ENCODE measurements around the gene RBCK1.
"Not testable (repeated sequence)": the region's sequence is repeated elsewhere in the genome, so short reads cannot be mapped to it uniquely, and the experiment has no call there.

RBCK1 gene

DNA sequence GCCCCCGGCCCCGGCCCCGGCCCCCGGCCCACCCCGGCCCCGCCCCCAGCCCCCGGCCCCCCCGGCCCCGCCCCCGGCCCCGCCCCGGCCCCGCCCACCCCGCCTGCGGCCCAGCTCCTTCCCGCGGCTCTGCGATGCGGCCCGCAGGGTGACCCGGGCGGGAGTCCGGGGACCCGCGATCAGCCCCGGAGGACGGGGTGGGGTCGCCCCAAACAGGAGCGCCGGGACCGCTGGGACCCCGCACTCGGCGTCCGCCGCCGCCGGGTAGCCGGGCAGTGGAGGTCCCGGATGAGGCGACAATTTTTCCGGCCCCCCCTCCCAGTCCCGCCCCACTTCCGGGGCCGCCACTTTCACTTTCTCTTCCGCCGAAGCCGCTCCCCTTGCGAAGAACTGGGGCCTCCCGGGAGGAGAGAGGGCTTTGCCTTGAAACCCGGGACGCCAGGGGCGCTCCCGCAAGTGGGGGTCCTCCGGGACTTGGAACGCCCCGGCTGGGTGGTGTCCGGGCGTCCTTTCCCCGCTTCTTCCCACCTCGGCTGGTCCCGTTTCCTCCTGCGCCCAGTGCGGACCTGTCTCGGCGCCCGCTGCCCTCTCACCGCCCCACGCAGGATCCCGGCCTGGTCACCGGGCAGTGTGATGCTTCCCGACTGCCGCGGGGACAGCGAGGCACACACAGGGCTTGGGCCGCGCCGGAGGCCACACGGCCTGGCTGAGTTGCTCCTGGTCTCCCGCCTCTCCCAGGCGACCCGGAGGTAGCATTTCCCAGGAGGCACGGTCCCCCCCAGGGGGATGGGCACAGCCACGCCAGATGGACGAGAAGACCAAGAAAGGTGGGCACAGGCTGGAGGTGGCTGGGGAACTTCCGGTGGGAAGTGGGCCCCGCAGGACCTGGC, at the start of gene RBCK1:
RBCK1 (plus strand) TSS at position 347 of the 890 bp plus-strand sequence; CDS start at position 806, 459 bp downstream.
- DNase-seq = peak; percentile 96

DNA sequence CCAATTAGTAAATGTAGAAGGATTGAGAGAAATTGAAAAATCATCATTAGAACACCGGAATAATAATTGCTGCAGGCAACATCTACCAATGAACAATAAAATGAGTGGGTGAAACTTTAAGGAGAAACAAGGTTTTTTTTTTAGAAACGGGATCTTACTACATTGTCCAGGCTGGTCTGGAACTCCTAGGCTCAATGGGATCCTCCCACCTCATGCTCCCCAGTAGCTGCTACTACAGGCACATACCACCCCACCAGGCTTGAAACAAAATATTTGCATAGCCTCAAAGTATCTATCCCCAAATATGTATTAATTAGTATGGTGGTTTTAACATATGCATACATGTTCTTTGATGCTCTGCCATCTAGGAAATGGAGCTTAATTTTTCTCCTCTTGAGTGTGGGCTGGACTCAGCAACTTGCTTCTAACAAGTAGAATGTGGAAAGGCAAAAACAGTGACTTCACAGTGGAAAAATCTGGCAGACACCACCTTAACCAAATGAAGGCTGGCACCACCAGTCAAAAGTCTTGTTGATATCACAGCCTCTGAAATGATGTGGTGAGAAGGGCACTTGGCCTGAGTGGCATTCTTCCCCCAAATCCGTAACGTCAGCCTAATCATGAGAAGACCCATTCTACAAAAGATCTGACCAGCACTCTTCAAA, 49.1 kb upstream of the RBCK1 start:
- DNase-seq = no peak

DNA sequence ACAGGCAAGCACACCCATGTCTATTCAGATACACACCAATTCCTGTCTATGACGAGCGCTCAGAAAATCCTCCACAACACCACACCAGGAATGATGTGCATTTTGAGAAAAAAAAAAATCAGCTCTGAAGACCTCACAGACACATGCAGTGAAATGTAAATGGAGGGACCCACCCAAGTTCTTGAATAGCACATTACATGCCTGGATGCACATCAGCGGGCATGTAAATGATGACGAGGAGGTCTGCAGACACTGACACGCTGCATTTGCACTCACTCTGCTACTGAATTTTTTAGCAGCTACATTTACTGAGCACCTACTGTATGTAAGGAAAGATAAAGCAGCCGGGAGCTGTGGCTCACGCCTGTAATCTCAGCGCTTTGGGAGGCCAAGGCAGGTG, 46.5 kb upstream of the RBCK1 start:
- no peak for DNase-seq

DNA sequence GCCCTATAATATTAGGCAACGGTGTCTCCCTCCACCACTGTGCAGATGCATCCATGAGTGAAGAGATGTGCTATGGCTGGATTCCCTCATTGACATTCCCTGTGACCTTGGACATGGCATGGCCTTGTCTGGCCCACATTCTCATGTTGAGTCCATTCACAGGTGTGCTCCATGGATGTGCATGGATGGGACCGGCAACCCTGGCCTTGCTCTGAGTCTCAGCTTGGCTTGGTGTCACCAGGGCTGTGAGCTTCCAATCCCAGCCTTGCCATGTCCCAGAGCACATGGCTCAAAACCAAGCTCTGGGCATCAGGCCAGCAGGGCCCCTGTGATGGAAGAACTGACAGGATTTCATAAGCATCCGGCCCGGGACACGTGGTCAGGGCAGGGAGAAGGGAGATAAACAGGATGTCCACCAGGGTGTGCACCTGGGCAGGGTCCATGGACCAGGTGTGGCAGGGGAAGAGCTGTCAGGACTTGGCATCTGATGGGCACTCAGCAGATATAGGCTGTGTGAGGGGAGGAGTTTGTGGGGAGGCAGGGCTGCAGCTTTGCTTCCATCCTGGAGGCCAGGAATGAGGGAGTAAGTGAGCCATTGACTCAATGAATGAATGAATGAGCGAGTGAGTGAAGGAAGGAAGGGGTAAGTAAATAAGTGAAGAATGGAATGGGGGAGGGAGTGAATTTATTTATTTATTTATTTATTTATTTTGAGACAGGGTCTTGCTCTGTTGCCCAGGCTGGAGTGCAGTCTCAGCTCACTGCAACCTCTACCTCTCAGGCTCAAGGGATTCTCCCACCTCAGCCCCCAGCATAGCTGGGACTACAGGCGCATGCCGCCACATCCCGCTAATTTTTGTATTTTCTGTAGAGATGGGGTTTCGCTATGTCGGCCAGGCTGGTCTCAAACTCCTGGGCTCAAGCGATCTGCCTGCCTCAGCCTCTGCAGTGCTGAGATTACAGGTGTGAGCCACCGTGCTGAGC, 45.5 kb upstream of the RBCK1 start:
- DNase-seq = peak; percentile 72

DNA sequence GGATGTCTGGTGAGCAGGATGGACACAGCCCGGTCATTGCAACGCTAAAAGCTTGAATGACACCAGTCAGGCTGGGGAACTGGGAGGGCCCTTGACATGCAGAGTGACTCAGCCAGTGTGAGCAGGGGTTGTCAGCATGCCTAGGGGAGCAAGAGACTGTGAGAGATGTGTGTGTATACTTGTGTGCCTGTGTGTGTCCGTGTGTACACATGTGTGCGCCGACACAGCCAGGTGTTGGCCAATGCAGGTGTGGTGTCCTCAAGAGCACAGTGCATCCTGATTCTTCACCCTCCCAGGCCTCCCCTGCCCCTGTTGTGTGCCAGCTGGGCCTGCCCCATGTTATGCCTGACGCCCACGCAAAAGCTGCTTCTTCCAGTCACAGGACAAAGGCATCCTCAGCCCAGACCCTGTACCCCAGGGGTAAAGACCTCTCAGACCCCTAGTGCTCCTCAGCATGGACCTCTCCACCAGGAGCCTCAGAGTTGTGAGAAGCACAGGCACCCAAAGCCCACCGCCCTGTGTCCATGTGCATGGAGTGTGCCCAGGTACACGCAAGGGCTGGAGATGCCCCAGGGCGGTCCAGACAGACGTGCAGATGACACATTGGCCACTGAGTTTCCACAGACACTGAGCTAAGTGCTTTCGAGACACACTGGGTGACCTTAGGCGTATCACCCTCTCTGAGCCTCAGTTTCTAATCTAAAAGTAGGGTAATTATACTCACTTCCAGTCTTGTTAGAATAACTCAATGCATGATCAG, 44.6 kb upstream of the RBCK1 start:
- DNase-seq = no peak

- DNase-seq = no peak
Measured at GRCh38 chr20:364905-365794, 42.9 kb upstream of the RBCK1 start.

DNA sequence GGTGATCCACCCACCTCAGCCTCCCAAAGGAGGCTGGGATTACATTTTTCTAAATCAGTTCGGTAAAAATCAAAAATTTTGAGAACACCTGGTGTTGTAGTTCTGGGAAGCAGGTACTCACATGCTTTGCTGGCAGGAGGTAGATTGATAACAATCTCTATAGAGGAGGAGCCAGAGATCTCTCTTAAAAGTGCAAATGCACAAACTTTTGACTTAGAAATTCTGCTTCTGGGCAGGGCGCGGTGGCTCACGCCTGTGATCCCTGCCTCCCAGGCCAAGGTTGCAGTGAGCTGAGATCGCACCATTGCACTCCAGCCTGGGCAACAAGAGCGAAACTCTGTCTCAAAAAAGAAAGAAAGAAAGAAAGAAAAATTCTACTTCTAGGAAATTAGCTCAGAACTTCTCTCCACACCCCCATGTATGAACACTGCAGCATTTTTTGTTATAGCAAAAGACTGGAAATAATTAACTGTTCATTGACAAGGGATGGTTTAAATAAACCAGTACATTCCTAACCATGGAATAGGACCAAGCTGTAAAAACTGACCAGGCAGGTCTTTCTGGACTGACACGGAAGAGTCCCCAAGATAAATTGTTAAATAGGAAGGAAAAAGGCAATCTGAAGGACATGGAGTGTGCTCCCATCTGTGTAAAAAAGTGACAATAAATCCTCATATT, 41.9 kb upstream of the RBCK1 start:
- DNase-seq = no peak

GRCh38 chr20:366719-367485, 41.2 kb upstream of the RBCK1 start:
- DNase-seq = no peak

DNA sequence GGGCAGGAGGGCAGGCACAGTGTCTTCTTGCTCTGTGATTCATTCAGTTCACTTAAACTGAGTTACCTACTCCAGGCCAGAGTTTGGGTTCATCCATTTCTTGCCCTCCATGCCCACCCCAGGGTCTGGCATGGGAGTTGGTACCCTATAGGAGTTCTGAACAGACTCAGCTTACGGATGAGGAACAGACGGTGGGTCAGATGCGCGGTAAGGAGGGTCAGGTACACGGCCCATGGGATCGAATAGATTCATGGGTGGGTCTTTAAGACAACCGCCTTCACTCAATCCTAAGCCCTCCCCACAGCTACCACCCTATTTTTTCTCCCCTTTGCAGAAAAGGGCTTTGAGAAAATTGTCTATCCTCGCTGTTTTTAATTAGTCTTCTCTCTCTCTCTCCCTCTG, 40.6 kb upstream of the RBCK1 start:
- no peak for DNase-seq

DNA sequence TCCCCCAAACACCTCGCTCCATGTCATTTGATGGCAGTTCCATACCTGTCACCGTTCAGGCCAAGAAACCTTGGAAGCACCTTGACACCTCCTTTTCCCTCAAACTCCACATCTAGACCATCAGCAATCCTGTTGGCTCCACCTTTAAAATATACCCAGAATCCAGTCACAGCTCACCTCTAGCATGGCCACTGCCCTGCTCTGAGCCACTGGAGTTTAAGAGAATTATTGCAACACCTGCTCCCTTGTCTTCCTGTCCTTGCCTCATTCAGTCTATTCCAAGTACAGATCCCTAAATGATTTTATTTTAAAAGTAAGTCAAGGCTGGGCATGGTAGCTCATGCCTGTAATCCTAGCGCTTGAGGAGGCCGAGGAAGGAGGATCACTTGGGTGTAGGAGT, 39.2 kb upstream of the RBCK1 start:
- DNase-seq = no peak

DNA sequence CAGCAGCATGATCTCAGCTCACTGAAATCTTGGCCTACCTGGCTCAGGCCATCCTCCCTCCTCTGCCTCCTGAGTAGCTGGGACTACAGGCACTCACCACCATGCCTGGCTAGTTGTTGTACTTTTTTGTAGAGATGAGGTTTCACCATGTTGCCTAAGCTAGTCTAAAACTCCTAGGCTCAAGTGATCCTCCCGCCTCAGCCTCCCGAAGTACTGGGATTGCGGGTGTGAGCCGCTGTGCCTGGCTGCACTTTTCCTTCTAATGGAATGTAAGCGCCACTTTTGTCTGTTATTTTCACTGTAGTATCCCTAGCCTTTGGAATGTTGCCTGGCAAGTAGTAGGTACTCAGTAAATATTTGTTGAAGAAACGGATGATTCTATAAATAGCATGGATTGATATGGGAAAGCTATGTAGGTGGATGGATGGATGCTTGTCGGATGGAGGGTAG, 37.9 kb upstream of the RBCK1 start:
- DNase-seq = no peak

GRCh38 chr20:370977-371754, 36.9 kb upstream of the RBCK1 start:
- DNase-seq = no peak

DNA sequence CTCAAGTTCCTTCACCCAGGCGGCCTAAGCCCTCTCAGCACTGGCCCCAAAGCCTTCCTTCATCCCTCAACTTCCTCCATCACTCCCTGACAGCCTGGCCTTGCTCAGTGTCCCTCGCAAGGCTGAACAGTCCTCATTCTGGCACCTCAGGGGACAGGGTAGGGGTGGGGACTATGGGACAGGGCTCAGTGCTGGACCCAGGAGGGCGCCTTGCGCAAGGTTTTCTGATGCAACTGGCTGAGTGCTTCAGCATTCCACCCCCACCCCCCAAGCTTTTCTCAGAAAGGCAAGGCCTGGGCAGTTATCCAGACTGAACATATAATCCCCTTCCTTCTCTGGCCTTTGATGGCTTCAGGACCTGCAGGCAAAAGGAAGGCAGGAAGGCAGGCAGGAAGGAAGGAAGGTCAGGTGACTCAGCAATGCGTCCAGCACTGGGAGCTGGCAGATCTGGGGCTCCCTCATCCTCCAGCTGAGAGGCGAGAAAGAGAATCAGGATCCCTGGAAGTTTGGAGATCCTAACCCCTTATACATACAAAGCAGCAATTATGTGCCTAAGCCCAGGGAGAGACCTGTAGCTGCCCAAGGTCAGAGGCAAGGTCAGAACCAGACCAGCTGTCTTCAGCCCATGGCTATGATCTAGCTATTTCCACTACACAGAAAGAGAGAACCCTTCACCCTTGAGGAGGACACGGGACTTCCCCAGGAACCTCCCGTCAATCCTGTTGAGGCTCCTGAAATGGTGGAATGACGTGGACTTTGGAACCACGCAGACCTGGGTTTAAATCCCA, 36.1 kb upstream of the RBCK1 start:
- DNase-seq = no peak

DNA sequence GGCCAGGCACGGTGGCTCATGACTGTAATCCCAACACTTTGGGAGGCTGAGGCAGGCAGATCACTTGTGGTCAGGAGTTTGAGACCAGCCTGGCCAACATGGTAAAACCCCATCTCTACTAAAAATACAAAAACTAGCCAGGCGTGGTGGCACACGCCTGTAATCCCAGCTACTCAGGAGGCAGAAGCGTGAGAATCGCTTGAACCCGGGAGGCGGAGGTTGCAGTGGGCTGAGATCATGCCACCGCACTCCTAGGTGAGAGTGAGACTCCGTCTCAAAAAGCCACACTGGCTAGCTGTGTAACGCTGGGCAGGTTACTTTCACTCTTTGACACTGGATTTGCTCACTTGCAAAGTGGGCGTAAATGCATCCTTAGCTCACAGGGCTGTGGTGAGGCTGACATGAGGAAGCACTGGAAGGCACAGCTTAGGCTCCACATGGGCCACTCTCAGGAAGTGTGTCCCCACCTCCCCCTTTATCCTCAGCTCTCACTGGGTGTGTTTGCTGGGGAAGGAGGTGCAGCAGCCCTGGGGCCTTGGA, 35.5 kb upstream of the RBCK1 start:
- not testable (repeated sequence) for DNase-seq

DNA sequence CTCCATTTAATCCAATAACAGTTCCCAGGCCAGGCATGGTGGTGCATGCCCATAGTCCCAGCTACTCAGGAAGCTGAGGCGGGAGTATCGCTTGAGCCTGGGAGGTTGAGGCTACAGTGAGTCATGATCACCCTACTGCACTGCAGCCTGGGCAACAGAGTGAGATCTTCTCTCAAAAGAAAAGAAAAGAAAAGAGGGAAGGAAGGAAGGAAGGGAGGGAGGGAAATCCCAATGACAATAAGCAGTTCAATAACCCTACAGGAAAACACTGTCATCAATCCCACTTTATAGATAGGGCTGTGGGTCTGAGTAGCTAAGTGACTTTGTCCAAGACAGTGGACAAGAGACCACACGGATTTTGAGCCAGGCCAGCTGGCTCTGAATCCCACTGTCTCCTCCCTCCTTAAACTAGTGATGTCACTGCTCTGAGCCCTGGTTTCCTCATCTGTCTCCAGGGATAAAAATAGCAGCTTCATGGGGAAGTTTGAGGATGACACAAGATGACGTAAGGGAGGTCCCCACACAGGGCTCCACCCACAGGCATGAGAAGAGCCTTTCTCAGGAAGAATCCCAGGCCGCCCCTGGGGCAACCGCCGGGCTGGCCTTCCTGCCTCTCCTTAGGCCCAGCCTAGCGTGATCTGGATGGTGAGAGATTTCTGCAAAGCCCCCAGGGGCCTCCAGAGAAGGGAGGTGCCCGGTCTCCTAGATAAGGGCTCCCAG, 34.8 kb upstream of the RBCK1 start:
- DNase-seq = no peak

DNA sequence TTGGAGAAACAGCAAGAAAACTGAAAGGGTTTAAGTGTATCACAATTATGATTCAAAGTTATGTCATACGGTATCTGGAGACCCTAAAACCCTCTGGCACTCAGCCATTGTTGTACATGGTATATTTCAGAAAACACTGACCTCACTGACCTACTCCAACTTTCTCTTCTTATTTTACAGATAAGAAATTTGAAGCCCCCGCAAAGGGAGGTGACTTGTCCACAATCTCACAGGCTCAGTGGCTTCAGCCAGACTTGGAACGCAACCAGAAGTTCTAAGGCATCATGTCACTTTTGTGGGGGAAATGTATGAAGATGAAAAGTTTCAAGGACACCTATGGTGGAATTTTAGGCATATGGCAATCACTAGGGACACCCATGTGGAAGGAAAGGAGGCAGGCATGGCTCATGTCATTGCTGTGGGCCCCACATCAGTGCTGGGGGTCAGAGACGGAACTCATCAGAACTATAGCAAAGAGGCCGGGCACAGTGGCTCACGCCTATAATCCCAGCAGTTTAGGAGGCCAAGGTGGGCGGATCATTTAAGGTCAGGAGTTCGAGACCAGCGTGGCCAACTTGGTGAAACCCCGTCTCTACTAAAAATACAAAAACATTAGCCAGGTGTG, 32.7 kb upstream of the RBCK1 start:
- DNase-seq = no peak

- DNase-seq = no peak
Measured at GRCh38 chr20:376089-376488, 32.0 kb upstream of the RBCK1 start.

All from activated effector memory CD4-positive, alpha-beta T cell treated with anti-CD3 and anti-CD28 coated beads, Interleukin-2, amount 50 U/mL, for 16 hours (primary cell).